ENCODE measurements around the gene CEACAM21.

The CEACAM21 gene

DNA sequence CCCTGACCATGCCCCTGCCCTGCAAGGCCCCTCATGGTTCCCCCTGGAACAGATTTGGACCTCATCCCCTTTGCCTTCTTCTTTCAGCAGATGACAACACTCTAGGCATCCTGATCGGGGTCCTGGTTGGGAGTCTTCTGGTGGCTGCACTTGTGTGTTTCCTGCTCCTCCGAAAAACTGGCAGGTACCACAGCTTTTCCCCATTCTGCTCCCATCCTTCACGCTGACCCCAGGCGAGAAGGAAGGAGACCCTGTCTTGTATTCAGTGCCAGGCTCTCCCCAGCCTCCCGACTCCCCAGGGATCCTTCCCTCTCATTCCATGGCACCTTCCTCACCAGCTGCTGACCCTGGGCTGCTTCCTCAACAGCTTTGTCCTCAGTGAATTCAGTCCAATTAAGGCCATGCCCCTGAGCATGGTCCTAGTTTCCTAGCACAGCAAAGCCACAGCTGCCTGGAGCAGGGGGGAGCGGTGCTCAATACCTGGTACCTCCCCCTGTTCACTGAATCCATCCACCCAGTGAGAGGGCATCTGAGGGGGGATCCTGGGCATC lies 8.4 kb downstream of the CEACAM21 start:
- TF ChIP-seq CTCF (IDR thresholded peaks at IDR 0.05; ENCODE audit: low read depth, low read length, missing control alignments): no peak
- no peak overlapping the region for H3K4me3 ChIP-seq (replicated peaks; ENCODE audit: low read depth, low read length)
- no peak for DNase-seq (ENCODE audit: extremely low read depth, low read depth)

DNA sequence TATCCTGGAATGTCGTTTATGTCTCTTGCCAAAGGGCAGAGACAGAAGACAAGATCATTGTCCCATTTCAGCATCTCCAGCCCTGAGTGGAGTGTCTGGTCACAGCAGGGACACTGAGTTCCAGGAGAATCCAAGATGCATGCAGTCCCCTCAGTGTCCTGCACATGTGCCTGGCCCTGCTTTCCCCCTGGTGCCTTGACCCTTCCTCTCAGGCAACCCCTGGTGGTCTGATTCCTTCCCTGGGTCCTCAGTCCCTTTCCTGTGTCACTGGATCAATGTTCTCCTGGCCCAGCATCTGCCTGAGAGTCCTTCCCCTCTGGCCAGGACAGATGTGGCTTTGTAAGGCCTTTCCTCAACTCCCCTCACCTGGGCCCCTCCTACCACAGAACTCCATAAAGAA lies 9.0 kb downstream of the CEACAM21 start:
- H3K4me3 ChIP-seq (replicated peaks; ENCODE audit: low read depth, low read length): no peak overlapping the region
- DNase-seq (ENCODE audit: extremely low read depth, low read depth): no peak
- no peak for TF ChIP-seq CTCF (IDR thresholded peaks at IDR 0.05; ENCODE audit: low read depth, low read length, missing control alignments)

DNA sequence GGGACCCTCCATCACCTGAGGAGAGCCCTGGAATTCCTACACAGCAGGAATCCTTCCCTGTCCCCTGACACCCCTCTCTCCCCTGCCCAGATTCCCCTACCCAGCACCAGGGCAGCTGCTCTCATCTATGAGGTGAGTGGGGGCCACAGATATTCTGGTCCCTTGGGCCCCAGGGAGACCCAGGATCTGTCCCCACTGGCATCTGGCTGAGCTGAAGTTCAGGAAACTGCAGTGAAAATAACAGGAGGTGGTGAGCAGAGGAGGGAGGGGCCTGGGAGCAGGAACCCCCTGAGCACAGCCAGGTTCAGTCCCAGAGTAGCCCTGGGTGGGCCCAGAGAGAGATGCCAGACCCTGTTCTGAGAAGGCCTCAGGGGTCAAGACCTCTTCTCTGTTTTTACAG lies 10.1 kb downstream of the CEACAM21 start:
- no peak for DNase-seq (ENCODE audit: extremely low read depth, low read depth)
- no peak overlapping the region for H3K4me3 ChIP-seq (replicated peaks; ENCODE audit: low read depth, low read length)
- TF ChIP-seq CTCF (IDR thresholded peaks at IDR 0.05; ENCODE audit: low read depth, low read length, missing control alignments): no peak

- no peak for TF ChIP-seq CTCF (IDR thresholded peaks at IDR 0.05; ENCODE audit: low read depth, low read length, missing control alignments)
- no peak for DNase-seq (ENCODE audit: extremely low read depth, low read depth)
- H3K4me3 ChIP-seq (replicated peaks; ENCODE audit: low read depth, low read length): no peak overlapping the region
Measured at GRCh38 chr19:41587101-41587837, 11.3 kb downstream of the CEACAM21 start.

DNA sequence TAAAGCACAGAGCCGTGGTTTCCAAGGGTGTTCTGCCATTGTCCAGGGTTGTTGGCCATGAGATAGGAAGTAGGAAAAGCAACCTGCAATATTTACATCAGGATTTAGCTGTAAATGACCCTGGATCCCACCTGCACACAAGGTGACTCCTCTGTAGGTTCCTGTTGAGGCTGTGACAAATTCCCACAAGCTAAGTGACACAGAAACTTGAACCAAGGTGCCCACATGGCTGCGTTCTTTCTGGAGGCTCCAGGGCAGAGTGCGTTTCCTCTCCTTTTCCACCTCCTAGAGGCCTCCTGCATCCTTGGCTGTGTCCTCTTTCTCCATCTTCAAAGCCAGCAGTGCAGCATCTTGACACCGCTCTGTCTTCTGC lies 11.9 kb downstream of the CEACAM21 start:
- no peak for TF ChIP-seq CTCF (IDR thresholded peaks at IDR 0.05; ENCODE audit: low read depth, low read length, missing control alignments)
- DNase-seq (ENCODE audit: extremely low read depth, low read depth): no peak
- no peak overlapping the region for H3K4me3 ChIP-seq (replicated peaks; ENCODE audit: low read depth, low read length)

DNA sequence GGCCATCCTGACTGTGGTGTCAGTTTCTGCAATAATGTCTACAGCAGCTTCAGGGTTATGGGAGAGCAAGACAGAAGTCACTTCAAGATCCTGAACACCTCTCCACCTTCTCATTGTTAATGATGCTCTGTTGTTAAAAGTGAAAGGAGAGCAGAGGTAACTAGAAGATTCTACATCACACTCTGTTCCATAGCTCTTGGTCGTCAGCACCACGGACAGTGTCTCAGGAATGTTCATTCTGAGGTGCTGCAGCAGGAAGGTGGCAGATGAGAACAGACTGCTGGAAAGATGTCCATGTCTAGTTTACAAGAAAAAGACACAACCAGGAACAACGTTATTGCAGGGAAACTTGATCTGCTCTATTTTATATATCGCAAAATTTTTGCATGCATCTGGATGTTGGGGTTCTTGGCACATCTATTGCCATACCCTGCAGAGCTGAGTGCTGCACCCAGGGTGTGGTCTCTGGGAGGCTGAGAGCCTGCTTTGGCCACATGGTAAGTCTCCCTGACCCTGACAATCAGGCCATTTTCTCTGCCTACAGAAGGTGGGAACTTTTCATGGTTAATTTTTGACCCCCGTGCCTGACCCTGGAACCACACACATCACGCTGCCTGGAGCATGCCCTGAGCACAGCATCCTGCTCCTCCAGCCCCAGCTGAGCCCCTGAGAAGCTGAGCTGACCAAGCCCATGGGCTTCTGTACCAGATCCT lies 12.7 kb downstream of the CEACAM21 start:
- DNase-seq (ENCODE audit: extremely low read depth, low read depth): peak; percentile 9
- no peak overlapping the region for H3K4me3 ChIP-seq (replicated peaks; ENCODE audit: low read depth, low read length)
- TF ChIP-seq CTCF (IDR thresholded peaks at IDR 0.05; ENCODE audit: low read depth, low read length, missing control alignments): no peak

All from HFF-Myc (cell line).